ENCODE measurements around the gene SLC16A3.

- no peak for TF ChIP-seq CTCF (IDR thresholded peaks at IDR 0.05)
- TF ChIP-seq POLR2AphosphoS5 (IDR thresholded peaks at IDR 0.05; ENCODE audit: insufficient read depth in 1 of 2, low read depth in 1 of 2): no peak
- TF ChIP-seq POLR2A (IDR thresholded peaks at IDR 0.05): no peak
These were observed 40.6 kb upstream of the SLC16A3 start for GRCh38 chr17:82188001-82188961.

Data from vagina (tissue), 2 donors.